HG03520 (cell line): ENCODE measurements around the gene GSTM4.
"Not testable (repeated sequence)": the region's sequence is repeated elsewhere in the genome, so short reads cannot be mapped to it uniquely, and the experiment has no call there.

Experiments
- ATAC-seq: cut with Tn5 transposase; IDR thresholded peaks from one replicate; pipeline ENCODE4 v1.9.1; 2021; ENCODE audit warnings: mild to moderate bottlenecking, moderate library complexity; ENCODE audit not compliant: unreplicated experiment

Gene GSTM4

DNA sequence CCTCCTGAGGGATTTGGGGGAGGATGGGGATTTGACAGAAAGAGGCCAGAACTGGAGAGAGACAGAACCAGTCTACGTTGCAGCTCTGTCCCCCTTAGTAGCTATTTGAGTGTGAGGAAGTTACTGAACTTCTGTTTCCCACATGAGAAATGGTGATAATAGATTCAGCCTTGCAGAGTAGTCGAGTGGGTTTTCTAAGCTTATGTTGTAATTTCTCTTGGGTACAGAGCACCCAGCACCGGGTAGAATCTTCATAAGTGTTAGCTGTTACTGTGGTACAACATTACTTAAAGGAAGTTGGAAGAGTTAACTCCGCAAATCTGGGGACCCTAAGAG lies 4.8 kb downstream of the GSTM4 start:
- ATAC-seq = not testable (repeated sequence)

DNA sequence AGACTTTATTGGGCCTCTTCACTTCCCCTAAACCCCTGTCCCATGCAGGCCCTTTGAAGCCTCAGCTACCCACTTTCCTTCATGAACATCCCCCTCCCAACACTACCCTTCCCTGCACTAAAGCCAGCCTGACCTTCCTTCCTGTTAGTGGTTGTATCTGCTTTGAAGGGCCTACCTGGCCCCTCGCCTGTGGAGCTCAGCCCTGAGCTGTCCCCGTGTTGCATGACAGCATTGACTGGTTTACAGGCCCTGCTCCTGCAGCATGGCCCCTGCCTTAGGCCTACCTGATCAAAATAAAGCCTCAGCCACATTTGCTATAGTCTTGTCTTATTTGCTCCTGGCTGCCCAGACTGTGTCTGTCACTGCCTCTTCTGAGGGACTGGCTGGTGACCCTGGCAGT lies 5.5 kb downstream of the GSTM4 start:
- ATAC-seq = no peak

DNA sequence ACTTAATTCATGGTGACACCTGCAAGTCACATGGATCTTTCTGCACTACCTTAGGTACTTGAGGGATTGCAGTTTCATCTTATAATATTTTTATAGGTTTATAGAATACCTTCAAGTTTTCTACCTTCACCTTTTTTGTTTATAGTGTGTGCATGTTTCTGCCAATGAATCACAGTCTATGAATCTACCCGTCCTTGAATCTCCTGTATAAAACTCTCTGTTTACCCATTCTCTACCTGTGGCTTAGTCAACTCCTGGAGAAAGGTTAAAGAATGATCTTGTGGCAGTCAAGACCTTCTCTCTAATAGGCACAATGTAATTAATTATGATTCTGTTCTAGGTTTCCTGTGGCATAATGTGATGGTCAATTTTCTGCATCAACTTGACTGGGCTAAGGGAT lies 8.8 kb downstream of the GSTM4 start:
- no peak for ATAC-seq

DNA sequence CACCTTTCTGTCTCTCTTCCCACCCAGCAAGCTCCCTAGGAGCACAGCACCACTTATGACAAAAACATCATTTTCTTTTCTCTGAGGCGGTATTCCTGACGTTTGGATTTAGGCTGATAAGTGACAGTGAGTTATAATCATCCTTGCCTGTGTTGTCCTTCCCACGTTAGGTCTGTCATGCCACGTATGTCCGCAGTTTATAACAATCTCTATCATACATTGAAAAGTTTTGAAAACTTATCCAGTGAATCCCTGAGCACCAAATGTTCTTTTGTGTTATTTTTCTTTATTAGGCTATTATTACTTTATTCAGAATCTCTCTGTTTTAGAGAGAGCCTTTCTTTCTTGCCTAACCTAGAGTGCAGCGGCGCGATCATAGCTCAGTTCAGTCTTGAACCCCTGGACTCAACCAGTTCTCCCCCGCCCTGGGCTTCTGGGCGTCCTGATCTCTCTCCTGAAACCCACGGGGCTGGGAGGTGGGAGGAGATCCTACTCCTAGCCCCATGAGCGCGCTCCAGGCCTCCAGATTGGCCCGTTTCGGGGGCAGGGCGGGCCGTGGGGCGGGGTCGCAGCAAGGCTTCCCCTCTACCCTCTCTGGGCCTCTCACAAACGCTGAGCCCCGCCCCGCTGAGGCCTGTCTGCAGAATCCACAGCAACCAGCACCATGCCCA lies 11.7 kb downstream of the GSTM4 start, which contains the start of gene GSTM2:
Gene GSTM2 (plus strand): TSS at position 606 of the 671 bp plus-strand sequence. CDS start 59 bp downstream, at position 665.
- peak; percentile 66 for ATAC-seq

DNA sequence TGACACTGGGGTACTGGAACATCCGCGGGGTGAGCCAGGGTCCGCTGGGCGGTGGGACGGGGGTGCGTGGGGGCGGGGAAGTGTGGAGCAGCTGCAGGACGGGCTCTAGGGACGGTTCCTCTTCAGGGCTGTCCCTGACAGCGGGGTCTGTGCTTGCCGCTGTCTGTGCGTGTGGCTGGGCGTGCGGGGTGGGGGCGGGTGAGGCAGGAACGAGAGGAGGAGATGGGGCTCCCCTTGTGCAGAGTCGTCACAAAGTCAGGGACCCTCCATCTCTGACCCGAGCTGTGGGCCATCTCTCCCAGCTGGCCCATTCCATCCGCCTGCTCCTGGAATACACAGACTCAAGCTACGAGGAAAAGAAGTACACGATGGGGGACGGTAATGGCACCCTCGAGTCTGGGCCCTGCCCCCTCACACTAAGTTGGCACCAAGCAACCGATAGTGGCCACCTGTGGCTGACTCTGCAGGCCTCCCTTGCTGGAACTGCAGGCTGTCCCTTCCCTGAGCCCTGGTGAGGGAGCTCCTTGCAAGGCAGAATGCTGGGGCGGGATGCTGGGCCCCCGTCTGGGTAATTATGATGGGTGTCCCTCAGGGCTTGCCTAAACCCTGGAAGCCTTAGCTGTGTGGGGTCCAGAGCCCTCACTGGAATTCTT lies 12.3 kb downstream of the GSTM4 start:
- no peak for ATAC-seq

DNA sequence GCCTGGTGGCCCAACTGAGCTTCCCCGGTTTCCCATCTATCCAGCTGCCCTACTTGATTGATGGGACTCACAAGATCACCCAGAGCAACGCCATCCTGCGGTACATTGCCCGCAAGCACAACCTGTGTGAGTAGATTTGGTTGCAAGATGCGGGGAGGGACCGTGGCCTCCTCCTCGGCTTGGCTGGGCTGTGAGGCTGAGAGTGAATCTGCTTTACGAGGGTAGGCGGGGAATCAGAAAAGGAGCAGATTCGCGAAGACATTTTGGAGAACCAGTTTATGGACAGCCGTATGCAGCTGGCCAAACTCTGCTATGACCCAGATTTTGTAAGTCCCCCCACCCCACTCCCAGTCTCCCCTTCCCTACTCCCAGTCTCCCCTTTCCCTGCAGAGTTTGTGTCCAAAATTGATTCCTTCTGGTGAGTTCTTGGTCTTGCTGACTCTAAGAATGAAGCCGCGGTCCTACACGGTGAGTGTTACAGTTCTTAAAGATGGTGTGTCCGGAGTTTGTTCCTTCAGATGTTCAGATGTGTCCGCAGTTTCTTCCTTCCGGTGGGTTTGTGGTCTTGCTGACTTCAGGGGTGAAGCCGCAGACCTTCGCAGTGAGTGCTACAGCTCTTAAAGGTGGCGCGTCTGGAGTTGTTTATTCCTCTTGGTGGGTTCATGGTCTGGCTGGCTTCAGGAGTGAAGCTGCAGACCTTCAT lies 13.5 kb downstream of the GSTM4 start:
- no peak for ATAC-seq

DNA sequence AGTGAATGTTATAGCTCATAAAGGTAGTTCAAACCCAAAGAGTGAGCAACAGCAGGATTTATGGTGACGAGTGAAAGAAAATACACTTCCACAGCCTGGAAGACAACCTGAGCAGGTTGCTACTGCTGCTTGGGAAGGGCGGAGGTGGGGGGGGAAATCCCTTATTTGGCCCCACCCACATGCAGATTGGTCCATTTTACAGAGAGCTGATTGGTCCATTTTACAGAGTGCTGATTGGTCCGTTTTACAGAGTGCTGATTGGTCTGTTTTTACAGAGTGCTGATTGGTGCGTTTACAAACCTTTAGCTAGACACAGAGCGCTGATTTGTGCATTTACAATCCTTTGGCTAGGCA lies 14.0 kb downstream of the GSTM4 start:
- not testable (repeated sequence) for ATAC-seq

DNA sequence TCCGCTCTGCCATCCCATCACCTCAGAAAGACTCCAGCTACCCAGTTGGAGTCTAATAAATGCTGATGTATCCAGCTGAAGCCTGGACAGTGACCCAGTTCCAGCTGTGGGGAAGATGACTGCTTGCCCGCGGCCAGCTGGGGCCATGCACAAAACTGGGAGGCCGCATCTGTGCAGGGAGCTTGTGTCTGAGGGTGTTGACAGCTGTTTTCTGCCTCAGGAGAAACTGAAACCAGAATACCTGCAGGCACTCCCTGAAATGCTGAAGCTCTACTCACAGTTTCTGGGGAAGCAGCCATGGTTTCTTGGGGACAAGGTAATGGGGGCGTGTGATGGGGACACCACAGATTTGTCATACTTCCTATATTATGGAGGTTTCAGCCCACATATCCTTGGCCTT lies 15.2 kb downstream of the GSTM4 start:
- no peak for ATAC-seq

DNA sequence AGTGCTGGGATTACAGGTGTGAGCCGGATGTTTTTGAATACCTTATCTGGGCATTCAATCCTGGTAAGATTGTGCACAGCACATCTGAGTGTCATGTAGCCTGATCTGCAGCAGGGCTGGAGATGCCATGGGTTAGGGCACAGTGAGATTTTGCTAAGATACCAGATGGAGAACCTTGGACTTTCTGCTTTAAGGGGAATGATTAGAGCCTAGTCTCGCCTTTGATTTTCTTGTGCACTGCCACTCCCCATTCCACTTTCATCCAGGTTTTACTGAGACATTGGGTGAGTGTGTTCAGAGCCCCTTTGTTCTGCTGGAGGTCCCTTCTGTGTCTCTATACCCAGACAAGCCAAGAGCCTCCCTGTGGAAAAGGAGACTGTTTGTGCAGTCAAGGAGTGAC lies 18.0 kb downstream of the GSTM4 start:
- ATAC-seq = not testable (repeated sequence)

DNA sequence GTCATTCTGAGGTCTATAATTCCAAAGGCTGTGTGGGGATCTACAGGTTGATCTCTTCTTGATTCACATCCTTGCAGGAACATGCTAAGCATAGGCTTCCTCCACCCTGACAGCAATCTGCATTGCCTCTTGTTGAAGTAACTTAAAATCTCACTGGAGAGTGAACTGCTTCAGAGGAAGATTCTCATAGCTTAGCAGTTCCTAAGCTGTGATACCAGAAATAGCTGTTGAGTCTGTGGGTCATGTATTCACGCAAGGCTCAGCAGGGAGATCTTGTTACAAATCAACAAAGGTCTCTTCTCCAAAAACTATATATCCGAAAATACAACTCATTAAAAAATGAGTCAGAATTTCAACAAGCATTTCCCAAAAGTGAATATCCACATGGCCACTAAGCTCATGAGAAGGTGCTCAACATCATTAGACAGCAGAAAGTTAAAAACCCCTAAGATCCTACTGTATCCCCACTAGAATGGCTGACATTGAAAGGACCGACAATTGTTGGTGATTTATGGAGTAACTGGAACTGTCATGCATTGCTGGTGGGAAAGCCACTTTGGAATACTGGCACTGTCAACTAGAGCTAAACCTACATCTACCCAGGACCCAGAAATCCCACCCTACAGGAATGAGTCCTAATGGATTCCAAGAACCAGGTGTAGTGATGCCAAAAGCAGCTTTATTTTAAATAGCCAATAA lies 20.9 kb downstream of the GSTM4 start:
- not testable (repeated sequence) for ATAC-seq

DNA sequence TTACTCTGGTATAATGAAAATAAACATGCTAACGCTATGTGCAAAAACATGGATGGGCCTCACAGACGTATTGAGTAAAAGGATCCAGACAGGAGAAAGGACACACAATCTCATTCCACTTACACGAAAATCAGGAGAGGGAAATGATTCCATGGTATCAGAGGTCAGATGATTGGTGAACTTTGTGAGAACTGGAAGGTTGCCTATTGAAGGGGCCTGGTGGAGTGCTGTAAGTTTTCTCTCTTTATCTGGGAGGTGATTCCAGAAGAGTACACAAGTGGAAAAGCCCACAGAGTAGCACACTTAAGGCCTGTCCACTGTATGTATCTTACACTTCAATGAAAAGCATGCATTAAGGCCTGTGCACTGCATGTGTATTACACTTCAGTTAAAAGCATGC lies 21.6 kb downstream of the GSTM4 start:
- no peak for ATAC-seq

DNA sequence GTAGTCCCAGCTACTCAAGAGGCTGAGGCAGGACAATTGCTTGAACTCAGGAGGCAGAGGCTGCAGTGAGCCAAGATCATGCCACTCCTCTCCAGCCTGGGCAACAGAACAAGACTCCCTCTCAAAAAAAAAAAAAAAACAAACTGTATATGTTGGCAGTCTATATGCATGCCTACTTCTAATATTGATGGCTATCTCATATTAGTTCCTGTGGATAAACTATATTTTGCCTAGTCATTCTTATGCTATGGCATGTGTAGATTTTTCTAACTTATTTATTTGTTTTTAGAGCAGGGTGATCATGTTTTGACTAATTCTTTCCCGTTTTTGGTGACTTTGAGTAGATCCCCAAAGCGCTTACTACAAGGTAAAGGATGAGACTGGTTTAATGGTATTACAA lies 22.7 kb downstream of the GSTM4 start:
- not testable (repeated sequence) for ATAC-seq

DNA sequence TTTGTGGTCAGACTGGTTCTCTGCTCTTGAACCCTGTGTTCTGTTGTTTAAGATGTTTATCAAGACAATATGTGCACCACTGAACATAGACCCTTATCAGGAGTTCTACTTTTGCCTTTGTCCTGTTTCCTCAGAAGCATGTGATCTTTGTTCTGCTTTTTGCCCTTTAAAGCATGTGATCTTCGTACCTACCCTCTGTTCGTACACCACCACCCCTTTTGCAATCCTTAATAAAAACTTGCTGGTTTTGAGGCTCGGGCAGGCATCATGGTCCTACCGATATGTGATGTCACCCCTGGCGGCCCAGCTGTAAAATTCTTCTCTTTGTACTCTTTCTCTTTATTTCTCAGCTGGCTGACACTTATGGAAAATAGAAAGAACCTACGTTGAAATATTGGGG lies 28.9 kb downstream of the GSTM4 start:
- not testable (repeated sequence) for ATAC-seq

DNA sequence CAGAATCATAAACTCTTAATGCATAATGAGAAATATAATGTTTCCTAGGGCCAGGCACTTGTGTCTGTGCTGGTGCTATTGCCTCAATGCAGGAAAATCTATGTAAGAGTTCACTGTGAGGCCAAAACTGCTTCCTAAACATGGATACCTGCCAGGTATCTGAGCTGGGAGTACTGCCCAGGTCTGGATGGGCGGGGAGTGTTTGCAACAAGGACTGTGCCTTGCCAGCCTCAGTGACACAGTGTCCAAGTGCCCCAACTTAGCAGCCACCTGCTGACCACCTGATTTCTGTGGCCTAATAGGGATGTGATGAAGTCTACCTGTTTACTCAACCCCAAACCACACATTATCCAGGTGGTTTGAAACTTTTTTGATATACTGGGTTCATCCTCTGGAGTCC lies 29.5 kb downstream of the GSTM4 start:
- not testable (repeated sequence) for ATAC-seq

DNA sequence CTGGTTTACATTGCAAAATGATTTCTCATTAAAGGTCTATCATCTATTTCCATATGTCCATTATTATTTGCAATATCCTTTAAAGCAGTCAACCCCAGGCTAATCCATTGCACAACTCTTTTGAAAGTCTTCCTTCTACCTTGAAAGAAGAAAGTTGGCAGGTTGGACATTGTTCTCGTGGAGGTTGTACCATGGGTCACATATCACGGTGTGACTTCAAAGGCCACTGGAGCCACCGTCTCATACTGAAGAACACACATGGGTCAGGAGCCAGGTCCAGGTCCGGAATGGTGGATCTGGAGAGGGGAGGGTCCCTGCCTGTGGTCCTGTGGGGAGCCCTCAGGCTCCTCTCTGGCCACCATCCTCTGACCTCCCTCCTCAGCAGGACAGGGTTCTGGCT lies 30.0 kb downstream of the GSTM4 start:
- not testable (repeated sequence) for ATAC-seq

DNA sequence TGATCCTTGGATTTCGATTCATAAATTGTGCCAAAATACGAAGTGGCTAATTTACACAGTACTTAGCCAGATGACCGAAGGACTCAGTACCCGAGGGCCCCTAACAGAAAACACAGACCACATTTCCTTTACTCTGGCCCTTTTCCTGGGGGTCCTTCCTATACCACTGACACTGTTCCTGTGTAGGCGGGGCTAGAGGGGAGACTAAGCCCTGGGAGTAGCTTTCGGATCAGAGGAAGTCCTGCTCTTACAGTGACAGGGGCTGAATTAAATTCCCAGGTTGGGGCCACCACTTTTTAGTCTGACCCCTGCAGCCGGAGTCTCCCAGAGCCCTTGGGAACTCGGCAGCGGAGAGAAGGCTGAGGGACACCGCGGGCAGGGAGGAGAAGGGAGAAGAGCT lies 31.2 kb downstream of the GSTM4 start:
- ATAC-seq = not testable (repeated sequence)

DNA sequence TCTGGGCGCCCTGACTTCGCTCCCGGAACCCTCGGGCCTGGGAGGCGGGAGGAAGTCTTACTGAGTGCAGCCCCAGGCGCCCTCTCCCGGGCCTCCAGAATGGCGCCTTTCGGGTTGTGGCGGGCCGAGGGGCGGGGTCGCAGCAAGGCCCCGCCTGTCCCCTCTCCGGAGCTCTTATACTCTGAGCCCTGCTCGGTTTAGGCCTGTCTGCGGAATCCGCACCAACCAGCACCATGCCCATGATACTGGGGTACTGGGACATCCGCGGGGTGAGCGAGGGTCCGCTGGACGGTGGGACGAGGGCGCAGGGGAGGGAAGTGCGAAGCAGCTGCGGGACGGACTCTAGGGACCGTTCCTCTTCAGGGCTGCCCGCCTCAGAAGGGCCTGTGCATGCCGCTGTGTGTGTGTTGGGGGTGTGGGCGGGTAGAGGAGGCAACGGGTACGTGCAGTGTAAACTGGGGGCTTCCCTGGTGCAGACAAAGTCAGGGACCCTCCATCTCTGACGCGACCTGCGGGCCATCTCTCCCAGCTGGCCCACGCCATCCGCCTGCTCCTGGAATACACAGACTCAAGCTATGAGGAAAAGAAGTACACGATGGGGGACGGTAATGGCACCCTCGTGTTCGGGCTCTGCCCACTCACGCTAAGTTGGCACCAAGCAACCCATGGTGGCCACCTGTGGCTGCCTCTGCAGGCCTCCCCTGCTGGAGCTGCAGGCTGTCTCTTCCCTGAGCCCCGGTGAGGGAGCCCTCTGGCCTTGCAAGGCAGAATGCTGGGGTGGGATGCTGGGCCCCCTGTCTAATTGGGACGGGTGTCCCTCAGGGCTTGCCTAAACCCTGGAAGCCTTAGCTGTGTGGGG lies 32.0 kb downstream of the GSTM4 start, which contains the start of gene GSTM1:
Gene GSTM1 (plus strand): TSS at position 177 of the 859 bp plus-strand sequence. CDS start 57 bp downstream, at position 234.
- peak; percentile 87 for ATAC-seq

DNA sequence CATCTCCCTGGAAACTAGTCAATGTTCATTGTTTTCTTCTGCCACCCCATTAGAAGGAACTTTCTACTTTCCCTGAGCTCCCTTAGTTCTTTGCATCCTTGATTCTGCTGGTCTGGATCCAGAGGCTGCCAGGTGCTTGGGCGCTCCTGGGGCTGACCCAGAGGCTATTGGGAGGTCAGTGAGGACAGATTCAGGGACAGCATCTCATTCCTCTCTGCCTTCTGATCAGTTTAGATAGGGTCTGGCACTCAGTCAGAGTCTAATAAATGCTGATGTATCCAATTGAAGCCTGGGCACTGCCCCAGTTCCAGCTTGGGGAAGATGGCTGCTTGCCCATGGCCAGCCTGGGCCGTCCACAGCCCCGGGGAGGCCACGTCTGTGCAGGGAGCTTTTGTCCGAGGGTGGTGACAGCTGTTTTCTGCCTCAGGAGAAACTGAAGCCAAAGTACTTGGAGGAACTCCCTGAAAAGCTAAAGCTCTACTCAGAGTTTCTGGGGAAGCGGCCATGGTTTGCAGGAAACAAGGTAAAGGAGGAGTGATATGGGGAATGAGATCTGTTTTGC lies 34.0 kb downstream of the GSTM4 start:
- no peak for ATAC-seq

DNA sequence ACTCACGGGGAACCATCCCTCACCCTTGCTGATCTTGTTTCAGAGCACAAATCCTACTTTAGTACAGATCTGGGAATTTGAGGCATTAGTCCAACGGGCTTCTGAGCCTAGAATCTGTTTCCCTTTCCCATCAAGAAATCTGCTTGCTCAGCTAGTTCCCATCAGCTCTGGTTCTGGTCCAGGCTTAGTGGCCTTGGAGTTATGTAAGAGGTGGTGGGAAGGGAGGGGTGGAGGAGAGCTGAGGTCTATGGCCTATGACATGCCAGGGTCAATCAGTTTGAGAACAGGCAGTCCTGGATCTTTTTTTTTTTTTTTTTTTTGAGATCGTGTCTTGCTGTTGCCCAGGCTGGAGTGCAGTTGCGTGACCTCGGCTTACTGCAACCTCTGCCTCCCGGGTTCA lies 35.9 kb downstream of the GSTM4 start:
- no peak for ATAC-seq

DNA sequence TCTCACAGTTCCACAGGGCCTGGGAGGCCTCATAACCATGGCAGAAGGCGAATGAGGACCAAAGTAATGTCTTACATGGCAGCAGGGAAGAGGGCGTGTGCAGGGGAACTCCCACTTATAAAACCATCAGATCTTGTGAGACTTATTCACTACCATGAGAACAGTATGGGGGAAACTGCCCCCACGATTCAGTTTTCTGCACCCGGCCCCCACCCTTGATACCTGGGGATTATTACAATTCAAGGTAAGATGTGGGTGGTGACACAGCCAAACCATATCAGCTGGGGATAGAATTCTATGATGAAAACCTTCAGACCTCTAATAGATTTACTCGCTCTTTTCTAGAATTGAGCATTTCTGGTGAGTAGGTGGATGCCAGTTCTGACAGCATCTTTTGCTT lies 38.5 kb downstream of the GSTM4 start:
- not testable (repeated sequence) for ATAC-seq
